Measurements from ENCODE around the gene MSX2.

MSX2 gene

GRCh38 chr5:174692381-174692780 lies 32.0 kb upstream of the MSX2 start:
- TF ChIP-seq POLR2AphosphoS5 (IDR thresholded peaks at IDR 0.05; ENCODE audit: borderline replicate concordance, low read depth, low read length): no peak
- TF ChIP-seq FOXP2 (optimal IDR thresholded peaks at IDR 0.05; ENCODE audit: control extremely low read depth, extremely low read length, insufficient read depth): no peak
- no peak for TF ChIP-seq EZH2 (IDR thresholded peaks at IDR 0.05)
- Histone ChIP-seq H3K9ac (ENCODE audit: insufficient read length) (no peak overlapping the region), H3K9me3 (ENCODE audit: low read depth, low read length) (no peaks in the 10 kb centered on the region), H3K27ac (no peak overlapping the region), H3K4me3 (no peak overlapping the region), H3K36me3 (ENCODE audit: insufficient read depth, low read length) (no peaks in the 10 kb centered on the region)
- DNase-seq (ENCODE audit: low read depth, low spot score): no peak

GRCh38 chr5:174692982-174693422 lies 31.4 kb upstream of the MSX2 start:
- no peak overlapping the region for H3K27ac ChIP-seq
- H3K36me3 ChIP-seq (ENCODE audit: insufficient read depth, low read length): no peaks in the 10 kb centered on the region
- DNase-seq (ENCODE audit: low read depth, low spot score): no peak
- TF ChIP-seq FOXP2 (optimal IDR thresholded peaks at IDR 0.05; ENCODE audit: control extremely low read depth, extremely low read length, insufficient read depth) (no peak), POLR2AphosphoS5 (IDR thresholded peaks at IDR 0.05; ENCODE audit: borderline replicate concordance, low read depth, low read length) (no peak), EZH2 (IDR thresholded peaks at IDR 0.05) (no peak)
- no peak overlapping the region for H3K4me3 ChIP-seq
- H3K9ac ChIP-seq (ENCODE audit: insufficient read length): no peak overlapping the region
- H3K9me3 ChIP-seq (ENCODE audit: low read depth, low read length): no peaks in the 10 kb centered on the region

DNA sequence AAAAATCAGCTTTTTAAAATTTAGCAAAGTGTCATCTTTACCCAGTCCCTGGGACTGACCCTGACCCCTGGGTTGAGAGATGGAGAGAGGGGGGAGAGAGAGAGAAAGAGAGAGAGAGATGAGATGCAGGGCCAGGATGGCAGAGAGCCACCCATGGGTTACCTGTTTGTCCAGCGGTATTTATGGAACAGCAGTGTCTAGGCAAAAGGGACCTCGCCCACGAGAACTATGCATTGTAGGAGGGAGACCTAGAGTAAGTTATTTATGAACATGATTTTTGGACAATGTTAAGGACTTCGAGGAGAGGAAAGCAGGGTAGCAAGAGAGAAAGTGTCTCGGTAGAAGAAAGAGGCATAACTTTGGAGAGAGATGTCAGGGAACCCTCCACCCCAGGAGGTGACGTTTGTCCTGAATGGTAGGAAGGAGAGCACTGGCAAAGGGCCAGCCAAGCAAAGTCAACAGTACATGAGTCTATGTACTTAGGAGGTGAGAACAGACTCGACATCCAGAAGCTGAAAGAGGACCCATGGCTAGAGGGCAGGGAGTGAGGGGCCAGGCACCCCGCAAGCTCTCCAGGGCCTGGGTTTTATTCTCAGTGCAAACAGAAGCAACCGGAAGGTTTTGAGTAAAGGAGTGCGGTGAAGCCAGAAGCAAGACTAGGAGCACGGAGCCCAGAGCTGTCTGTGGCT lies 30.5 kb upstream of the MSX2 start:
- no peak for TF ChIP-seq POLR2AphosphoS5 (IDR thresholded peaks at IDR 0.05; ENCODE audit: borderline replicate concordance, low read depth, low read length)
- TF ChIP-seq FOXP2 (optimal IDR thresholded peaks at IDR 0.05; ENCODE audit: control extremely low read depth, extremely low read length, insufficient read depth): no peak
- no peak for TF ChIP-seq EZH2 (IDR thresholded peaks at IDR 0.05)
- Histone ChIP-seq H3K9me3 (ENCODE audit: low read depth, low read length) (no peaks in the 10 kb centered on the region), H3K36me3 (ENCODE audit: insufficient read depth, low read length) (no peaks in the 10 kb centered on the region), H3K4me3 (no peak overlapping the region), H3K9ac (ENCODE audit: insufficient read length) (no peak overlapping the region), H3K27ac (no peak overlapping the region)
- no peak for DNase-seq (ENCODE audit: low read depth, low spot score)

GRCh38 chr5:174694611-174695010 lies 29.8 kb upstream of the MSX2 start:
- H3K27ac ChIP-seq: no peak overlapping the region
- no peak overlapping the region for H3K4me3 ChIP-seq
- TF ChIP-seq EZH2 (IDR thresholded peaks at IDR 0.05) (no peak), POLR2AphosphoS5 (IDR thresholded peaks at IDR 0.05; ENCODE audit: borderline replicate concordance, low read depth, low read length) (no peak), FOXP2 (optimal IDR thresholded peaks at IDR 0.05; ENCODE audit: control extremely low read depth, extremely low read length, insufficient read depth) (no peak)
- no peaks in the 10 kb centered on the region for H3K9me3 ChIP-seq (ENCODE audit: low read depth, low read length)
- H3K9ac ChIP-seq (ENCODE audit: insufficient read length): no peak overlapping the region
- H3K36me3 ChIP-seq (ENCODE audit: insufficient read depth, low read length): no peaks in the 10 kb centered on the region
- DNase-seq (ENCODE audit: low read depth, low spot score): no peak

DNA sequence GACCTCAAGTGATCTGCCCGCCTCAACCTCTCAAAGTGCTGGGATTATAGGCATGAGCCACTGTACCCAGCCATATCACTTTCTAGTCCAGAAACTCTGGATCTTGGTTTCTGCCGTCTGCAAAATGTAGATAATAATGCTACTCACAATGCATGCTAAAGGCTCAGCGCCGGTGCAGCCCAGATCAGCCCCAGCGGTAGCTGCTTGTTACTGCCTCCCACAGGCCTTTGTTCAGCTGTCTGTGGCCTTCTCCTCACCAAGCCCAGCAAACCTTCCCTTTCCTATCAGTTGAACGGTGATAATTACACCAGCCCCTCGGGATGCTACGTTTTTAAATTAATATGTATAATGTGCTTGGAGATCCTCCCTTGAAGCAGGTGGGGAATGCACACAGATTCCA lies 26.2 kb upstream of the MSX2 start:
- TF ChIP-seq EZH2 (IDR thresholded peaks at IDR 0.05) (no peak), POLR2AphosphoS5 (IDR thresholded peaks at IDR 0.05; ENCODE audit: borderline replicate concordance, low read depth, low read length) (no peak), FOXP2 (optimal IDR thresholded peaks at IDR 0.05; ENCODE audit: control extremely low read depth, extremely low read length, insufficient read depth) (no peak)
- Histone ChIP-seq H3K36me3 (ENCODE audit: insufficient read depth, low read length) (no peaks in the 10 kb centered on the region), H3K9me3 (ENCODE audit: low read depth, low read length) (no peaks in the 10 kb centered on the region), H3K27ac (no peak overlapping the region), H3K4me3 (no peak overlapping the region), H3K9ac (ENCODE audit: insufficient read length) (no peak overlapping the region)
- DNase-seq (ENCODE audit: low read depth, low spot score): no peak

DNA sequence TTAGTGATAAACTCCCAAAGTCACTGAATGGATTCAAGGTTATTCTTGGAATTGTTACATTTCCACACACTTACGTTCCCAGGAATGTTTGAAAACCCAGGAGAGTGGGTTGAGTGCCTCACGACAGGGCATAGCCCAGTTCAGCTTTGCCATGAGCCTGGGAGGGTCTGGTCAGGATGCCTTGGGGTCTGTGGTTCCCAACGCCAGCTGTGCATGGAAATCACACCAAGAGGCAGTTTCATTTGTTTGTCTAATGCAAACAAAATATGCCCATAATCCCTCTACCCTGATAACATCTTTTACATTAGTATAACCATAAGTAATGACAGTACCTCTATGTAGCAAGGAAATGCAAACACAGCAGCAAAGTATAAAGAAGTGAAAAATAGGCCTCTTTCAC lies 25.3 kb upstream of the MSX2 start:
- DNase-seq (ENCODE audit: low read depth, low spot score): no peak
- H3K9me3 ChIP-seq (ENCODE audit: low read depth, low read length): no peaks in the 10 kb centered on the region
- no peak for TF ChIP-seq POLR2AphosphoS5 (IDR thresholded peaks at IDR 0.05; ENCODE audit: borderline replicate concordance, low read depth, low read length)
- TF ChIP-seq EZH2 (IDR thresholded peaks at IDR 0.05): no peak
- TF ChIP-seq FOXP2 (optimal IDR thresholded peaks at IDR 0.05; ENCODE audit: control extremely low read depth, extremely low read length, insufficient read depth): no peak
- no peak overlapping the region for H3K27ac ChIP-seq
- H3K36me3 ChIP-seq (ENCODE audit: insufficient read depth, low read length): no peaks in the 10 kb centered on the region
- H3K4me3 ChIP-seq: no peak overlapping the region
- H3K9ac ChIP-seq (ENCODE audit: insufficient read length): no peak overlapping the region

DNA sequence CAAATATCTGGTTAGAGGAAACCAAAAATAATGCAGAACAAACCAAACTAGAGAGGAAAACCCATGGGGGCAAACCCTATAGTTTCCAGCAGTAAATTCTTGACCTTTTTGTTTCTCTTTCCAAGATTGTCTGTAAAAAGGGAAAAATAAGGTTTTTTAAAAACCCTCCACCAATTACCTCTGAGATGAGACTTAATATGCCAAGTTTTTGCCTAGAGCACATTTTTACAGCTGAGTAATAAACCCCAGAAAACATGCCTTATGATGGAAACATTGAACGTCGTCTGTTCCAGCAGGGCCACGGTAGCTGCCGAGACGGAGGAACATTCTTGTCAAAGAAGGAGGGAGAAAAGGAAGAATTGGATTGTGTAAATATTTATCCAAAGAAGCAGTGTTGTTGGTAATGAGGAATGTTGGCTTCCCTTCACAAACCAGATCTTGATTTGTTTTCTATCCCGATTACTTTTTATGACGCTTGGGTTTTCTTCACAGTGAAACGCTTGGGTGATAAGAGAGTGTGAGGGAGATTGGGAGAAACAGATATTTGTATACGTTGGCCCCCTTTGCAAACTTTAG lies 17.3 kb upstream of the MSX2 start:
- DNase-seq (ENCODE audit: low read depth, low spot score): no peak
- H3K36me3 ChIP-seq (ENCODE audit: insufficient read depth, low read length): no peaks in the 10 kb centered on the region
- no peaks in the 10 kb centered on the region for H3K9me3 ChIP-seq (ENCODE audit: low read depth, low read length)
- TF ChIP-seq EZH2 (IDR thresholded peaks at IDR 0.05) (no peak), POLR2AphosphoS5 (IDR thresholded peaks at IDR 0.05; ENCODE audit: borderline replicate concordance, low read depth, low read length) (no peak), FOXP2 (optimal IDR thresholded peaks at IDR 0.05; ENCODE audit: control extremely low read depth, extremely low read length, insufficient read depth) (no peak)
- H3K27ac ChIP-seq: no peak overlapping the region
- 0 out of 2 replicates have a peak overlapping the region, but pooled peaks have one; percentile 8 for H3K4me3 ChIP-seq
- H3K9ac ChIP-seq (ENCODE audit: insufficient read length): no peak overlapping the region

GRCh38 chr5:174707671-174708070 lies 16.7 kb upstream of the MSX2 start:
- no peak overlapping the region for H3K9ac ChIP-seq (ENCODE audit: insufficient read length)
- H3K36me3 ChIP-seq (ENCODE audit: insufficient read depth, low read length): no peaks in the 10 kb centered on the region
- TF ChIP-seq FOXP2 (optimal IDR thresholded peaks at IDR 0.05; ENCODE audit: control extremely low read depth, extremely low read length, insufficient read depth) (no peak), EZH2 (IDR thresholded peaks at IDR 0.05) (no peak), POLR2AphosphoS5 (IDR thresholded peaks at IDR 0.05; ENCODE audit: borderline replicate concordance, low read depth, low read length) (no peak)
- no peak overlapping the region for H3K27ac ChIP-seq
- H3K9me3 ChIP-seq (ENCODE audit: low read depth, low read length): no peaks in the 10 kb centered on the region
- DNase-seq (ENCODE audit: low read depth, low spot score): no peak
- no peak overlapping the region for H3K4me3 ChIP-seq
